K562 (cell line): ENCODE measurements around the gene MXRA7. TPM values are rescaled to one million over a fixed set of nuclear protein-coding genes. Genes with fewer than 3 reads are reported as not detected.

Source experiments
- ARHGAP35 ChIP-seq: fragments of 450-650 bp; IDR thresholded peaks from 2 replicates; pipeline ENCODE4 v1.6.1; 2018; ENCODE audit not compliant: partially characterized antibody
- ATF6 ChIP-seq: sonication (generic); formaldehyde crosslinking; IDR thresholded peaks from 2 replicates; pipeline ENCODE4 v1.4.0; 2020; ENCODE audit warnings: mild to moderate bottlenecking, missing genetic modification reagents
- CEBPB ChIP-seq: fragments of 450-650 bp; IDR thresholded peaks from 2 replicates; pipeline ENCODE4 v1.6.1; 2016; ENCODE audit warnings: missing genetic modification characterization, missing compliant biosample characterization
- CREB5 ChIP-seq: fragments of 250-450 bp; sonication (Bioruptor Pico); IDR thresholded peaks from 2 replicates; pipeline ENCODE4 v1.5.0; 2020; ENCODE audit warnings: mild to moderate bottlenecking
- ELF1 ChIP-seq: fragments of 200-800 bp; sonication (Bioruptor generic); IDR thresholded peaks from 2 replicates; pipeline ENCODE4 v1.6.1; 2016; ENCODE audit warnings: missing genetic modification characterization, missing compliant biosample characterization
- HEY1 ChIP-seq: fragments of 250-450 bp; sonication (Bioruptor Pico); IDR thresholded peaks from 2 replicates; pipeline ENCODE4 v1.5.0; 2020; ENCODE audit warnings: mild to moderate bottlenecking, moderate library complexity, borderline replicate concordance
- LARP7 ChIP-seq: fragments of 450-650 bp; IDR thresholded peaks from 2 replicates; pipeline ENCODE4 v1.6.1; 2016
- NELFE ChIP-seq: IDR thresholded peaks from 2 replicates; pipeline ENCODE4 v1.6.1; 2011; ENCODE audit warnings: mild to moderate bottlenecking; ENCODE audit not compliant: insufficient read depth, insufficient read length
- NKRF ChIP-seq: fragments of 450-650 bp; IDR thresholded peaks from 2 replicates; pipeline ENCODE4 v1.6.1; 2016; ENCODE audit warnings: borderline replicate concordance
- NR2C2 ChIP-seq, 2 experiments: fragments of 200-800 bp in 1 of 2; sonication (Bioruptor generic) in 1 of 2; sonication (generic) in 1 of 2; formaldehyde crosslinking in 1 of 2; IDR thresholded peaks; 2 replicates each; pipeline versions ENCODE4 v1.6.1 to v1.8.0; 2016 to 2022; ENCODE audit warnings: mild to moderate bottlenecking in 1 of 2, missing compliant biosample characterization in 1 of 2, missing genetic modification characterization in 1 of 2, missing genetic modification reagents in 1 of 2
- NUFIP1 ChIP-seq: fragments of 450-650 bp; IDR thresholded peaks from 2 replicates; pipeline ENCODE4 v1.6.1; 2018; ENCODE audit not compliant: partially characterized antibody
- PTRF ChIP-seq: fragments of 450-650 bp; IDR thresholded peaks from 2 replicates; pipeline ENCODE4 v1.6.1; 2016; ENCODE audit warnings: mild to moderate bottlenecking, missing genetic modification characterization, missing compliant biosample characterization
- SLC30A9 ChIP-seq: fragments of 250-450 bp; sonication (Bioruptor Pico); IDR thresholded peaks from 2 replicates; pipeline ENCODE4 v1.8.0; 2022; ENCODE audit warnings: mild to moderate bottlenecking, moderate library complexity
- SMC3 ChIP-seq: conservative IDR thresholded peaks from 2 replicates; pipeline ENCODE4 v1.6.1; 2011; ENCODE audit warnings: low read depth, low read length, improper control_type of control experiment; ENCODE audit not compliant: insufficient read depth
- SUPT5H ChIP-seq: fragments of 450-650 bp; IDR thresholded peaks from 2 replicates; pipeline ENCODE4 v1.6.1; 2016
- TCF7L2 ChIP-seq: fragments of 150-350 bp; IDR thresholded peaks from 2 replicates; pipeline ENCODE4 v1.6.1; 2016; ENCODE audit warnings: low read depth, mild to moderate bottlenecking, low read length, moderate library complexity
- WHSC1 ChIP-seq: IDR thresholded peaks from one replicate; pipeline ENCODE4 v1.6.1; 2012; ENCODE audit warnings: low read length, control low read depth, inconsistent platforms
- ZBTB49 ChIP-seq: sonication (generic); formaldehyde crosslinking; IDR thresholded peaks from 2 replicates; pipeline ENCODE4 v1.8.0; 2022; ENCODE audit warnings: missing genetic modification reagents, mild to moderate bottlenecking, borderline replicate concordance
- ZNF232 ChIP-seq: sonication (generic); formaldehyde crosslinking; IDR thresholded peaks from 2 replicates; pipeline ENCODE4 v1.8.0; 2022; ENCODE audit warnings: mild to moderate bottlenecking, missing genetic modification reagents
- ZNF668 ChIP-seq: fragments of 250-450 bp; sonication (Bioruptor Pico); IDR thresholded peaks from 2 replicates; pipeline ENCODE4 v1.8.0; 2022; ENCODE audit warnings: mild to moderate bottlenecking, inconsistent platforms
- ZNF778 ChIP-seq: fragments of 450-650 bp; formaldehyde crosslinking; IDR thresholded peaks from 2 replicates; pipeline ENCODE4 v1.4.0; 2020; ENCODE audit warnings: mild to moderate bottlenecking, moderate library complexity
- polyA plus RNA-seq, 8 experiments: library from polyadenylated mRNA; depleted of rRNA in 4 of 8; stranded (reverse) in 5 of 8; unstranded in 3 of 8; fragments of >200 nt; fragmentation: Nextera tagmentation in 2 of 8; fragmentation: Illumina TruSeq in 1 of 8; extraction: Ambion mirVana in 2 of 8; extraction: Trizol in 1 of 8; gene quantifications; 2 replicates each; pipeline versions ENCODE4 v1.2.1 to v1.2.3, GENCODE V29; 2011 to 2014; ENCODE audit warnings: inconsistent platforms in 1 of 8, missing spikeins in 1 of 8
- total RNA-seq, 7 experiments: library from RNA; depleted of rRNA in 6 of 7; stranded (reverse); fragments of >200 nt in 6 of 7; fragmentation: Illumina TruSeq in 2 of 7; extraction: Trizol in 2 of 7; gene quantifications; 2 replicates each; pipeline versions ENCODE4 v1.2.1 to v1.2.3, GENCODE V29; 2011 to 2021; ENCODE audit warnings: low replicate concordance in 1 of 7

MXRA7 gene
- total and polyA plus RNA-seq, 9 of the 15 experiments (the other 6 are each of a cell fraction or from before 2014, with no cell fraction given) = 2.6 to 38.4 (median 14.3) TPM

GRCh38 chr17:76735586-76736348 lies 25.0 kb upstream of the MXRA7 start (continued):
- TF ChIP-seq NKRF (0 out of 2 replicates have a peak, but pooled peaks have one; percentile 39), ARHGAP35 (no peak), ZNF668 (no peak), ZBTB49 (CRISPR knock-in tag) (no peak), SLC30A9 (CRISPR knock-in tag) (no peak), CREB5 (CRISPR knock-in tag) (no peak), PTRF (0 out of 2 replicates have a peak, but pooled peaks have one; percentile 26), SUPT5H (peak; percentile 25), NELFE (no peak), ZNF232 (CRISPR knock-in tag) (peak; percentile 61; the same call in 1 of the 2 replicates), ATF6 (CRISPR knock-in tag) (no peak), HEY1 (CRISPR knock-in tag) (no peak), SMC3 (no peak), CEBPB (tag) (no peak), ZNF778 (CRISPR knock-in tag) (no peak), NR2C2 (CRISPR knock-in tag; IDR thresholded peaks at IDR 0.05) (no peak), NR2C2 (tag; IDR thresholded peaks at IDR 0.05) (no peak), NUFIP1 (no peak), TCF7L2 (no peak), ELF1 (no peak), LARP7 (0 out of 2 replicates have a peak, but pooled peaks have one; percentile 61), WHSC1 (no peak)
